Epithelial cell of esophagus (primary cell): ENCODE measurements around the gene XAF1.
"Not testable (repeated sequence)": the region's sequence is repeated elsewhere in the genome, so short reads cannot be mapped to it uniquely, and the experiment has no call there.

ENCODE experiments used
- DNase-seq: peaks from one replicate; pipeline ENCODE4 v3.0.0; 2010; ENCODE audit warnings: low read depth
- H3K4me3 ChIP-seq: 2 replicates; pipeline ENCODE4 v1.5.1; 2011; ENCODE audit warnings: mild to moderate bottlenecking, low read length, control low read depth
- CTCF ChIP-seq: IDR thresholded peaks from 2 replicates; pipeline ENCODE4 v1.5.1; 2011; ENCODE audit warnings: low read depth, mild to moderate bottlenecking, low read length, control low read depth, inconsistent platforms; ENCODE audit not compliant: insufficient read depth; ENCODE audit errors: missing control alignments

XAF1 gene

GRCh38 chr17:6761779-6762178, 5.9 kb downstream of the XAF1 start:
- no peak for TF ChIP-seq CTCF
- no peak overlapping the region for H3K4me3 ChIP-seq
- DNase-seq: no peak

DNA sequence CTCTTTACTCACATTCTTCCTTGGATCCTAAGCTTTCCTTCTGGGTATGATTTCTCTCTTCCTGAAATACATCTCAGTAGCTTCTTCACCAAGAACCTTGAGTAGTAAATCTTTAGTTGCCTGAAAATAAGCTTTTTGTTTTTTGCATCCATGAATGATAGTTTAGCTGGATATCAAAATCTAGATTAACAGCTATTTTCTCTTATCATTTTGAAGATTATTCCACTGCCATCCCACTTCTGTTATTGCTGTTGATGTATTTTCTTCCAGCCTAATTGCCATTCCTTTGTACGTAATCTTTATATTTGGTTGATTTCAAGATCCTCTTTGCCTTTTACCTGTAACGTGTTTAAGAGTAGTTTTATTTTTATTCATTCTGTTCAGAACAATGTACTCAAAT, 12.6 kb downstream of the XAF1 start:
- no peak overlapping the region for H3K4me3 ChIP-seq
- no peak for TF ChIP-seq CTCF
- no peak for DNase-seq

GRCh38 chr17:6772016-6772415, 16.2 kb downstream of the XAF1 start:
- H3K4me3 ChIP-seq: no peak overlapping the region
- TF ChIP-seq CTCF: no peak
- no peak for DNase-seq

DNA sequence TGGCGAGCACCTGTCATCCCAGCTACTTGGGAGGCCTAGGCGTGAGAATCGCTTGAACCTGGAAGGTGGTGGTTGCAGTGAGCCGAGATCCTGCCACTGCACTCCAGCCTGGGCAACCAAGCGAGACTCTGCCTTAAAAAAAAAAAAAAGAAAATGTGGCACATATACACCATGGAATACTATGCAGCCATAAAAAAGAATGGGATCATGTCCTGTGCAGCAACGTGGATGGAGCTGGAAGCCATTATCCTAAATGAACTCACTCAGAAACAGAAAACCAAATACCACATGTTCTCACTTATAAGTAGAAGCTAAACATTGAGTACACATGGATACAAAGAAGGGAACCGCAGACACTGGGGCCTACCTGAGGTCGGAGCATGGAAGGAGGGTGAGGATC, 19.1 kb downstream of the XAF1 start:
- DNase-seq, H3K4me3 ChIP-seq: not testable (repeated sequence)

- DNase-seq: peak; percentile 32
- no peak within 1 kb of the TSS for H3K4me3 ChIP-seq
- no peak for TF ChIP-seq CTCF
These were observed 20.1 kb downstream of the XAF1 start, which contains the start of gene FBXO39 for GRCh38 chr17:6775871-6776405. TSS of gene FBXO39 (plus strand) at chr17:6776215. CDS start at chr17:6779869, 3,654 bp downstream.

- DNase-seq: peak; percentile 65
- no peak for TF ChIP-seq CTCF
- no peak overlapping the region for H3K4me3 ChIP-seq
These were observed 23.6 kb downstream of the XAF1 start for GRCh38 chr17:6779411-6779810.

DNA sequence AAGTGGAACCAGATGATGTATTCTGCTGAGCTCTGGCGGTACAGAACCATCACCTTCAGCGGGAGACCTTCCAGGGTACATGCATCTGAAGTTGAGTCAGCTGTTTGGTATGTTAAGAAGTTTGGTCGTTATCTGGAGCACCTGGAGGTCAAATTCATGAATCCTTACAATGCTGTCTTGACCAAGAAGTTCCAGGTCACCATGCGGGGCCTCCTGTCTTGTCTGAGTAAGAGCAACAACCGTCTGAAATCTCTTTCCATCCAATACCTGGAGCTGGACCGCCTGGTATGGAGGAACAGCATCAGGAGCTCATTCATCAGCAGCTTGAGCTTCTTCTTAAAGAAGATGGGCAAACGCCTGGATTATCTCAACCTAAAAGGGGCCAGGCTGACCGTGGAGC, 24.2 kb downstream of the XAF1 start:
- DNase-seq: no peak
- TF ChIP-seq CTCF: no peak
- H3K4me3 ChIP-seq: no peak overlapping the region
